Immature natural killer cell (primary cell): ENCODE measurements around the gene MT4. TPM values are rescaled to one million over a fixed set of nuclear protein-coding genes. Genes with fewer than 3 reads are reported as not detected.
A peak's percentile ranks its signal among the peaks of the same experiment; 100 is the strongest.

ENCODE experiments used
- DNase-seq, 3 donors: peaks; one replicate each; pipeline ENCODE4 v3.0.0; 2022; ENCODE audit warnings: mixed read lengths in 1 of 3
- H3K27ac Mint-ChIP-seq, 6 donors: one replicate each; pipeline ENCODE4 v1.8.0; 2020; ENCODE audit warnings: mixed read lengths in 6 of 6, mild to moderate bottlenecking in 5 of 6, inconsistent platforms in 4 of 6, moderate library complexity in 3 of 6
- H3K27me3 Mint-ChIP-seq, 3 donors: one replicate each; pipeline ENCODE4 v1.8.0; 2020 to 2021; ENCODE audit warnings: low read depth in 3 of 3, mild to moderate bottlenecking in 3 of 3, mixed read lengths in 3 of 3, moderate library complexity in 3 of 3, inconsistent platforms in 1 of 3
- H3K36me3 Mint-ChIP-seq, 3 donors: one replicate each; pipeline ENCODE4 v1.8.0; 2020; ENCODE audit warnings: mixed read lengths in 3 of 3, inconsistent platforms in 2 of 3, mild to moderate bottlenecking in 2 of 3
- H3K4me1 Mint-ChIP-seq, 2 donors: one replicate each; pipeline ENCODE4 v1.8.0; 2020; ENCODE audit warnings: inconsistent platforms in 2 of 2, mild to moderate bottlenecking in 2 of 2, mixed read lengths in 2 of 2, moderate library complexity in 1 of 2
- H3K4me3 Mint-ChIP-seq, 5 donors: one replicate each; pipeline ENCODE4 v1.8.0; 2020; ENCODE audit warnings: mild to moderate bottlenecking in 5 of 5, mixed read lengths in 5 of 5, inconsistent platforms in 3 of 5, moderate library complexity in 3 of 5
- H3K9me3 Mint-ChIP-seq, 6 donors: one replicate each; pipeline ENCODE4 v1.8.0; 2020; ENCODE audit warnings: mild to moderate bottlenecking in 6 of 6, mixed read lengths in 6 of 6, inconsistent platforms in 4 of 6, moderate library complexity in 3 of 6
- polyA plus RNA-seq, 3 donors: library from polyadenylated mRNA; unstranded; fragments of 300-500 nt; fragmentation: Illumina TruSeq; gene quantifications; one replicate each; pipeline ENCODE4 v1.2.3, GENCODE V29; 2021

MT4 gene
- polyA plus RNA-seq, 3 donors from 2014 or later = not detected

DNA sequence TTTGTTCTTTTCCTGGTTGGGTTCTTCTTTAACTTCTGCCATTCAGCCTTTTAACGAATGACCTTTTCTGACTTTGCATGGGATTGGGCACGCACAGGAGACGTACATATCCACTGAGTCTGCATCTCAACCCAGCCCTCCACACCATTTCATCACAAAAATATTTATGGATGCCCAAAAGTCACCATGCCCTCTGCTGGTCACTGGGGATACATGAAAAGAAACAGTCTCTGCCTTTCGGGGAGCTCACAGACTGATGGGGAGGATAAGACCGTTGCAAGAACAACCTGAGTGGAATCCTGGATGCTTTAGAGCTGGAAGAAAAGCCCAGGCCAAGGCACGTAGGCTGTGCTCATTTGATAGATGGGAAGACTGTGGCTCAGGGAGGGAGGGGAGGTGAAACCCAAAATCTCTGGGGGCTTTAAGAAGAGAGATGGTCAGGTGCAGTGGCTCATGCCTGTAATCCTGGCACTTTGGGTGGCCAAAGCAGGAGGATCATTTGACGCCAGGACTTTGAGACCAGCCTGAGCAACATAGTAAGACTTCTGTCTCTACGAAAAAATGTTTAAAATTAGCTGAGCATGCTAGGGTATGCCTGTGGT is 35.6 kb downstream of the MT4 start:
- H3K27me3 Mint-ChIP-seq = peaks cover 1 to 8% (median 4%) of the 10 kb centered on the region in 3 donors
- no peak overlapping the region for H3K4me3 Mint-ChIP-seq
- H3K9me3 Mint-ChIP-seq = no peaks in the 10 kb centered on the region
- H3K36me3 Mint-ChIP-seq = no peaks in the 10 kb centered on the region
- H3K27ac Mint-ChIP-seq = no peak overlapping the region
- peaks cover 0 to 2% of the 10 kb centered on the region in 2 donors for H3K4me1 Mint-ChIP-seq
- peak; percentile 26 to 45 (median 28) for DNase-seq

DNA sequence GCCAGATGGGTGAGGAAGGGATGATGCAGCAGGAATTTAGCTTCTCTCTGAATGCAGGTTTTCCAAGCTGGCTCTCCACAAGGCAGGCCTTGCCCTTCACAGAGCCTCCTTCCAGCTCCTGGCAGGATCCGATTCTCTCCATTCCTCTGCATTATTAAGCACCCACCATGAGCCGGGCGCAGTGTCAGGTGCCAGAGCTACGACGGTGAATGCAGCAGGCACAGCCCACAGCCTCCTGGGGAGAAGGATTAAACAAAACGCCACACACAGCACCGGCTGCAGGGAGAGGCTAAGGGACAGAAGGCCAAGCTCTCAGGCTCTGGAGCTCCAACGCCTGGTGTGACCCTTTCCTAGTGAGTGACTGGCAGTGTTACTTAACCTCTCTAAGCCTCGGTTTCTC is 36.5 kb downstream of the MT4 start:
- Mint-ChIP-seq H3K36me3 (no peaks in the 10 kb centered on the region), H3K27ac (no peak overlapping the region), H3K9me3 (no peaks in the 10 kb centered on the region), H3K4me1 (peaks cover 1 to 6% of the 10 kb centered on the region in 2 donors), H3K4me3 (no peak overlapping the region), H3K27me3 (peaks cover 1 to 8% (median 4%) of the 10 kb centered on the region in 3 donors)
- no peak for DNase-seq

DNA sequence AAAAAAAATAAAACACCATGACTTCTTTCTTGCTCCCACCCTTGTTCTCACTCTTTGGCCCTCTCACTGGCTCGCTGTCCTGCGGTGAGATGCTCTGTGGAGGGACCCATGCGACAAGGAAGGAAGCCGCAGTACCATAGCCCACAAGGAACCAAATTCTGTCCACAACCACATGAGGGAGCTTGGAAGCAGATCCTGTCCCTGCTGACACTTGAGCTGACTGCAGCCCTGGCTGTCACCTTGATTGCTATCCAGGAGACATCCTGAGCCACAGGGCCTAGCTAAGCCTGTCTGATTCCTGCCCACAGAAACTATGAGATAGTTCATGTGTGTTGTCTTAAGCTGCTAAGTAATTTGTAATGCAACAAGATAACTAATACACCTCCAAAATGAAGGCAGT is 38.7 kb downstream of the MT4 start:
- DNase-seq = no peak
- Mint-ChIP-seq H3K36me3 (no peaks in the 10 kb centered on the region), H3K27me3 (peaks cover 6 to 9% (median 8%) of the 10 kb centered on the region in 3 donors), H3K4me3 (no peak overlapping the region), H3K27ac (peak overlapping the region in 1 of 6 donors; percentile 37), H3K9me3 (no peaks in the 10 kb centered on the region), H3K4me1 (peaks cover 22 to 26% of the 10 kb centered on the region in 2 donors)

DNA sequence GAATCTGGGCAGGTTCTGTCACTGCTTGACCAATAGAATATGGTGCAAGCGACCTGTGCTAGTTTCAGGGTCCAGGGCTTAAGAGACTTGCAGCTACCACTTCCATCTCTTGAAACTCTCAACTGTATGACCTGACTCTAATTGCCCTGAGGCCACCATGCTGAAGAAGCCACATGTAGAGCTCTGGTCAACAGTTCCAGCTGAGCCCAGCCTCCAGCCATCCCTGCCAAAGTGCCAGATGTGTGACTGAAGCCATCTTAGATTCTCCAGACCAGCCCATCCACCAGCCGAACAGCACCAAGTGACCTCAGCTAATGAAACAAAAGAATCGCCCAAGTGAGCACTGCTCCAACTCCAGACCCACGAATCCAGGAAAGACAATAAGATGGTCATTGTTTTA is 40.1 kb downstream of the MT4 start:
- no peak for DNase-seq
- H3K27me3 Mint-ChIP-seq = peaks cover 7 to 13% (median 9%) of the 10 kb centered on the region in 3 donors
- H3K9me3 Mint-ChIP-seq = no peaks in the 10 kb centered on the region
- no peak overlapping the region for H3K4me3 Mint-ChIP-seq
- peaks cover 36 to 39% of the 10 kb centered on the region in 2 donors for H3K4me1 Mint-ChIP-seq
- H3K27ac Mint-ChIP-seq = peak overlapping the region in 4 of 6 donors; percentile 2 to 81 (median 46)
- no peaks in the 10 kb centered on the region for H3K36me3 Mint-ChIP-seq

DNA sequence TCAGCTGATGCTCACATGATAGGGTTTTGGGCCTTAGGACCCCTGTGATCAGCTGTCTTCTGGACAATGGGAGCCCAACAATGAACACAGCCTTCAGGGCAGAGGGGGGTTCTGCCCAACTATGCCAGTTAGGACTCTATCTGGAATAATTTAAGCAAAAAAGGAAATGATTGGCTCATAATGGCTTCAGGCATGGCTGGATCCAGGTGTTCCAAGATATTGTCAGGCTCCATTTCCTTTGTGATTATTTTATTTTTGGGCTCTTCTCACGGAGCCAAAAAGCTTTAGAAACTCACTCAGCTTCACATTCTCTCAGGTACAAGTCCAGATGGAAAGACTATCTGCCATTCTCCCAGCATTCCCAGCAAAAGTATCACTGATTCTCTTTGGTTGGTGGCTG is 40.6 kb downstream of the MT4 start:
- Mint-ChIP-seq H3K9me3 (no peaks in the 10 kb centered on the region), H3K4me3 (no peak overlapping the region), H3K27ac (peak overlapping the region in 5 of 6 donors; percentile 14 to 95 (median 90)), H3K27me3 (peaks cover 3 to 18% (median 9%) of the 10 kb centered on the region in 3 donors), H3K4me1 (peaks cover 41 to 42% of the 10 kb centered on the region in 2 donors), H3K36me3 (no peaks in the 10 kb centered on the region)
- no peak for DNase-seq

DNA sequence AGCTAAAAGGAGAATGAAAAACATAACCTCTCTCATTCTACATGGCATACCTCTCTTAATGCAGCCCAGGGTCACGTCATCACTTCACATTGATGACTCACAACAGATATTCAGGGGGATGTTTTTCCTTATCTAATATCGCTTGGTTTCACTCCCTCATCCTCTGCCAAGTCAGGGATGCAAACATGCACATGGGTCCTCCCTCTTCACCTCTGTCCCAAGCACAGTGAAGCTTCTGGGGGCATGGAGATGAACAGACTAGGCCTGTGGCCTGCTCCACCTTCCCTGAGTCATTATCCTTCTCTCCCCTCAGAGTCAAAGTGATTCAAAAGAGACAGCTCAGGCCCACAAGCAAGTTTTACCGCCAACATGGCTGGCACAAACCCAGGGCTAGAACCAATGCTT is 41.2 kb downstream of the MT4 start:
- no peak overlapping the region for H3K4me3 Mint-ChIP-seq
- H3K4me1 Mint-ChIP-seq = peaks cover 47 to 48% of the 10 kb centered on the region in 2 donors
- H3K9me3 Mint-ChIP-seq = no peaks in the 10 kb centered on the region
- DNase-seq = no peak
- H3K27ac Mint-ChIP-seq = peak overlapping the region; percentile 83 to 97 (median 92)
- no peaks in the 10 kb centered on the region for H3K36me3 Mint-ChIP-seq
- peaks cover 2 to 19% (median 9%) of the 10 kb centered on the region in 3 donors for H3K27me3 Mint-ChIP-seq

DNA sequence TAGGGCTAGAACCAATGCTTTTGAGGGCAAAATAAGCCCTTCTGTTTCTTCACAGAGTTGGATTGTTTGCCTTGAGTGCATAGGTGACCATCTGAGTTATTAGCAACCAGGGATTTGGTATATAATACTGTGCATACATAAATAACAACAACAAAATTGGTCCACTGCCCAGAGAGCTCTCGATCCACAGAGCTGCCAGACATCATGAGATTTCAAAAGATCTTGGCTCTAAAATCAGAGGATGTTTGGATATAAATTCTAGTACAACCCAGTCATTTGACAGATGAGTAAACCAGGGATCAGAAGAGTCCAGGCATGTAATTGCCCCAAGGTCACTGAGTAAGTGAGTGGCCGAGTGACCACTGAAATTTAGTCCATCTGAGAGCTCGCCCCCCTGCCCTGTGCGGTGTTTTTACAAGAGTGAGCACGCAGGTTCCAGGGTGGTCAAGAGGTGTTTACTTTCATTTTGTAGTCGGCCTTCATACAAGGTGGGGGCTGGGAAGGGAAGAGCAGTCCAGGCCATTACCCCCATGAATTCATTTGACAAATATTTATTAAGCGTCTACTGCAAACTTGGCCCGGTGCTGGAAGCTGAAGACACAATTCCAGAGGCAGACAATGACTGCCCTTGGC is 41.7 kb downstream of the MT4 start:
- Mint-ChIP-seq H3K27ac (peak overlapping the region; percentile 83 to 97 (median 92)), H3K4me1 (peaks cover 52 to 53% of the 10 kb centered on the region in 2 donors)
- no peak for DNase-seq

DNA sequence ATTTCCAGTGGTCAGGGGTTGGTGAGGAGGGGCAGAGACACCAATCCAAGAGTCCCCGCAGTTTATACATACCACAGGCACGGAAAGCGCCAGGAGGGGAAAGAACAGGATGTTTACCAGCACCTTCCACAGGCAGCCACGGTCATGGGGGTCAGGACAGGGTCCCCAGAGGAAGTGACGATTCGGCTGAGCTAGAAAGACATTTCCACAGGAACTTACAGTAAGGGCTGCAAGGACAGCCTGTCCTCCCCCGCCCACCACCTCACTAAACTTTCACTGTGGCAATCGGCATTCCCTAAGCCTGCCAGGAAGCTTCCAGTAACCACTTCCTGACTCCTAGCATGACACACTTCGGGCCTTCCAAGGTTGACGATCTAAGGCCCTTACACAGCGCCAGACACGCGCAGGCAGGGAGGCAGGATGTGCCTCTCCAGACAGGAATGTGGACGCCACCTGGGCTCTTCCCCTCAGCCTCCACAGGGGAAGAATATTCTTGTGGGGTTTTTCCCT is 42.3 kb downstream of the MT4 start:
- Mint-ChIP-seq H3K27me3 (peaks cover 2 to 19% (median 8%) of the 10 kb centered on the region in 3 donors), H3K4me3 (peak overlapping the region; percentile 64 to 97 (median 72)), H3K9me3 (no peaks in the 10 kb centered on the region), H3K27ac (peak overlapping the region; percentile 83 to 97 (median 92)), H3K36me3 (no peaks in the 10 kb centered on the region), H3K4me1 (peaks cover 53 to 55% of the 10 kb centered on the region in 2 donors)
- DNase-seq = peak; percentile 29 to 46 (median 46)

More for the DNA sequence above, 41.7 kb downstream of the MT4 start:
- Mint-ChIP-seq H3K36me3 (no peaks in the 10 kb centered on the region), H3K9me3 (no peaks in the 10 kb centered on the region), H3K4me3 (peak overlapping the region; percentile 51 to 75 (median 70)), H3K27me3 (peaks cover 2 to 19% (median 9%) of the 10 kb centered on the region in 3 donors)

DNA sequence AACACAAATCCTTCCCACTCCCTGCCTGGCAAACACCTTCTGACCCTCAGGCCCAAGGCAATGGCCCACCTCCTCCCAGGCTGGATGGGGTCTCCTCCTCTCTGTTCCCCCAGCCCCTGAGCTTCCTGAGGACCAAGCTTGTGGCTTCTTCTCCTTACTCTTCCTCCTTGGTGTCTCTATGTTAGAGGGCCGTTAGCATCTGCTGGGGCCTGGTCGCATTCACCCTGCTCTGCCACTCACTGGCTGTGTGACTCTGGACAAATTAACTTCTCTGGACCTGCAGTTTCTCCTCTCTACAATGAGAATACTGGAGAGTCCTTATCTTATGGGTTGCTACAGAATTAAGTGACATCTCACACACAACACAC is 42.8 kb downstream of the MT4 start:
- no peak for DNase-seq
- peaks cover 2 to 19% (median 7%) of the 10 kb centered on the region in 3 donors for H3K27me3 Mint-ChIP-seq
- H3K4me1 Mint-ChIP-seq = peaks cover 53 to 55% of the 10 kb centered on the region in 2 donors
- no peaks in the 10 kb centered on the region for H3K9me3 Mint-ChIP-seq
- no peaks in the 10 kb centered on the region for H3K36me3 Mint-ChIP-seq
- H3K27ac Mint-ChIP-seq = peak overlapping the region; percentile 83 to 97 (median 92)
- peak overlapping the region; percentile 72 to 99 (median 75) for H3K4me3 Mint-ChIP-seq

DNA sequence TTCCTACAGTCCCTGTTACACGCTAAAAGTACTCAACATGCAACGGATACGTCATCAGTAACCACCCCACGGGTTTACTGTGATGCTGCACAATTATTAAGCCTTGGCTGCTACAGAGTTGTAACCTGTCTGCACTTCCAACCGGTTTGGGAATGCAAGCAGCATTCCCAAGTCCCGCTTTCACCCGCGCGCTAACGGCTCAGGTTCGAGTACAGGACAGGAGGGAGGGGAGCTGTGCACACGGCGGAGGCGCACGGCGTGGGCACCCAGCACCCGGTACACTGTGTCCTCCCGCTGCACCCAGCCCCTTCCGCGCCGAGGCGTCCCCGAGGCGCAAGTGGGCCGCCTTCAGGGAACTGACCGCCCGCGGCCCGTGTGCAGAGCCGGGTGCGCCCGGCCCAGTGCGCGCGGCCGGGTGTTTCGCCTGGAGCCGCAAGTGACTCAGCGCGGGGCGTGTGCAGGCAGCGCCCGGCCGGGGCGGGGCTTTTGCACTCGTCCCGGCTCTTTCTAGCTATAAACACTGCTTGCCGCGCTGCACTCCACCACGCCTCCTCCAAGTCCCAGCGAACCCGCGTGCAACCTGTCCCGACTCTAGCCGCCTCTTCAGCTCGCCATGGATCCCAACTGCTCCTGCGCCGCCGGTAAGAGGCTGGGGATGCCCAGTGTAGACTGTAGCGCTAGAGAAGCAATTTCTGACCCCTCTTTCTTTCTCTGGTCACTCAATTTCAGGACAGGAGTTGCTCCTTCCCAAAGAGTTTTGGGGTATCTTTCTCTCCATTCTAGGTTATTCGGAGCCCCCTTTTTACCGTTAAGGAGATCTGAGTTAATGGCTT is 43.4 kb downstream of the MT4 start, which contains the start of gene MT2A:
MT2A (plus strand) TSS at position 542 of the 833 bp plus-strand sequence; CDS start at position 614, 72 bp downstream.
- Mint-ChIP-seq H3K4me1 (peaks cover 53 to 55% of the 10 kb centered on the region in 2 donors), H3K36me3 (no peaks in the 10 kb centered on the region), H3K27ac (peak within 1 kb of the TSS; percentile 88 to 97 (median 94)), H3K27me3 (peaks cover 2 to 19% (median 7%) of the 10 kb centered on the region in 3 donors), H3K4me3 (peak within 1 kb of the TSS; percentile 92 to 100 (median 97)), H3K9me3 (no peaks in the 10 kb centered on the region)
- peak; percentile 81 to 86 (median 86) for DNase-seq

DNA sequence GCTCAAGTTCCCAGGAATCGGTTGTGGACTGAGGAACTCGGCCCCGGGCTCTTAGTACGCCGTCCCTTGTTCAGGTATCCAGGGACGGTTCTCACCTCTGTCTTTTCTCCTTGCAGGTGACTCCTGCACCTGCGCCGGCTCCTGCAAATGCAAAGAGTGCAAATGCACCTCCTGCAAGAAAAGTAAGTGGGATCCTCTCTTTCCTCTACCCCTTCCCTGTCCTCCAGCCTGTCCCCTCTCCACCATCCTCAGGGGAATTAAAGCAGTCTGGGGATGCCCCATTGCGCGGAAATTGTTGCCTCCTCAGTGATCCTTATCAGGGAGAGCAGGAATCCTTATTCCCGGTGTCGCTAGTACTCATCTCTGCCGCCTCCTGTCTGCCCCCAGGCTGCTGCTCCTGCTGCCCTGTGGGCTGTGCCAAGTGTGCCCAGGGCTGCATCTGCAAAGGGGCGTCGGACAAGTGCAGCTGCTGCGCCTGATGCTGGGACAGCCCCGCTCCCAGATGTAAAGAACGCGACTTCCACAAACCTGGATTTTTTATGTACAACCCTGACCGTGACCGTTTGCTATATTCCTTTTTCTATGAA is 44.1 kb downstream of the MT4 start:
- Mint-ChIP-seq H3K27ac (peak overlapping the region; percentile 88 to 97 (median 94)), H3K27me3 (peaks cover 2 to 19% (median 5%) of the 10 kb centered on the region in 3 donors), H3K4me3 (peak overlapping the region; percentile 92 to 100 (median 97)), H3K4me1 (peaks cover 53 to 55% of the 10 kb centered on the region in 2 donors), H3K9me3 (no peaks in the 10 kb centered on the region), H3K36me3 (no peaks in the 10 kb centered on the region)
- peak in 1 of 3 donors; percentile 7 for DNase-seq

DNA sequence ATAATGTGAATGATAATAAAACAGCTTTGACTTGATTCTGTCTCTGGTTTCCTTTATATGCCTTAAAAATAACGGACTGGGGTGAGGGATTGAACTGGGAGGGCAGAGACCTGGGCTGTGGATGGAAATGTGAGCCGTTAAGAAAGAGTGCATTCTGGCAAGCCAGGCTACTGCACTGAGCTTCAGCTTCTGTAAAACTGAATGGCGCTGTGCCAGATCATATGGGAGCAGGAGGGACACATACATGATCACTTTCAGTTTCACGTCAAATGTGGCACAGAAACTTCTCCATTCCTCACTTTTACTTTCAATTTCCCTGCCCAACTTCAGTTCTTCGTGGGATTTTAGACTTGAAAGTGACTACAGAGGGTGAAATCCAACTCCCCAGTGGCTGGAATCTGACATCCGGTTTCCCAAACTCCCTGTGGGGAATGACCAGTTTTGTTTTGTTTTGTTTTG is 44.6 kb downstream of the MT4 start:
- peaks cover 53 to 55% of the 10 kb centered on the region in 2 donors for H3K4me1 Mint-ChIP-seq
- H3K36me3 Mint-ChIP-seq = no peaks in the 10 kb centered on the region
- peak overlapping the region; percentile 92 to 100 (median 97) for H3K4me3 Mint-ChIP-seq
- no peaks in the 10 kb centered on the region for H3K9me3 Mint-ChIP-seq
- H3K27me3 Mint-ChIP-seq = peaks cover 2 to 19% (median 5%) of the 10 kb centered on the region in 3 donors
- peak; percentile 73 to 78 (median 77) for DNase-seq
- peak overlapping the region; percentile 88 to 97 (median 94) for H3K27ac Mint-ChIP-seq
